AG04449 (cell line): ENCODE data around the gene FAM174A.

ENCODE experiments used
- CTCF ChIA-PET: fragments of 350-600 bp; formaldehyde crosslinking; extraction: SDS; loops from one replicate; lab custom pipeline; 2021; ENCODE audit warnings: antibody characterized with exemption; lab: Yijun Ruan, JAX
- POLR2A ChIA-PET: fragments of 400-600, 350-600 bp; formaldehyde crosslinking; extraction: SDS; loops from one replicate; lab custom pipeline; 2020; ENCODE audit warnings: antibody characterized with exemption, inconsistent platforms; lab: Yijun Ruan, JAX
- DNase-seq: peaks from one replicate; pipeline ENCODE4 v3.0.0-alpha.2; 2010; ENCODE audit warnings: low read depth, low spot score
- H3K4me3 ChIP-seq: 2 replicates; pipeline ENCODE4 v1.5.1; 2011; ENCODE audit warnings: low read depth, mild to moderate bottlenecking, control low read depth, low read length
- TF ChIP-seq, protein P1 (sequence below): IDR thresholded peaks from one replicate; pipeline ENCODE4 v1.5.1; 2011; ENCODE audit warnings: mild to moderate bottlenecking, moderate library complexity, low read length, control low read depth, inconsistent platforms; ENCODE audit not compliant: insufficient read depth; ENCODE audit errors: missing control alignments

FAM174A gene

GRCh38 chr5:100542086-100542485 lies 6.9 kb downstream of the FAM174A start:
- ChIA-PET CTCF (interaction anchor here (0.7 kb wide), 1 partner anchor 9 kb away, joined by 3 read pairs; no protein-coding TSS in a partner anchor), POLR2A (interaction anchor here (0.6 kb wide), 1 partner anchor 692 kb away, joined by 3 read pairs; no protein-coding TSS in a partner anchor)
- TF ChIP-seq, protein P1, sequence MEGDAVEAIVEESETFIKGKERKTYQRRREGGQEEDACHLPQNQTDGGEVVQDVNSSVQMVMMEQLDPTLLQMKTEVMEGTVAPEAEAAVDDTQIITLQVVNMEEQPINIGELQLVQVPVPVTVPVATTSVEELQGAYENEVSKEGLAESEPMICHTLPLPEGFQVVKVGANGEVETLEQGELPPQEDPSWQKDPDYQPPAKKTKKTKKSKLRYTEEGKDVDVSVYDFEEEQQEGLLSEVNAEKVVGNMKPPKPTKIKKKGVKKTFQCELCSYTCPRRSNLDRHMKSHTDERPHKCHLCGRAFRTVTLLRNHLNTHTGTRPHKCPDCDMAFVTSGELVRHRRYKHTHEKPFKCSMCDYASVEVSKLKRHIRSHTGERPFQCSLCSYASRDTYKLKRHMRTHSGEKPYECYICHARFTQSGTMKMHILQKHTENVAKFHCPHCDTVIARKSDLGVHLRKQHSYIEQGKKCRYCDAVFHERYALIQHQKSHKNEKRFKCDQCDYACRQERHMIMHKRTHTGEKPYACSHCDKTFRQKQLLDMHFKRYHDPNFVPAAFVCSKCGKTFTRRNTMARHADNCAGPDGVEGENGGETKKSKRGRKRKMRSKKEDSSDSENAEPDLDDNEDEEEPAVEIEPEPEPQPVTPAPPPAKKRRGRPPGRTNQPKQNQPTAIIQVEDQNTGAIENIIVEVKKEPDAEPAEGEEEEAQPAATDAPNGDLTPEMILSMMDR = no peak
- no peak overlapping the region for H3K4me3 ChIP-seq
- DNase-seq = no peak

GRCh38 chr5:100546001-100546400 lies 10.8 kb downstream of the FAM174A start:
- ChIA-PET POLR2A (no interaction called here), CTCF (no interaction called here)
- DNase-seq = no peak
- TF ChIP-seq, protein P1 = no peak
- no peak overlapping the region for H3K4me3 ChIP-seq

- ChIA-PET POLR2A (interaction anchor here (0.7 kb wide), 1 partner anchor 18 kb away, joined by 3 read pairs; no protein-coding TSS in a partner anchor), CTCF (interaction anchor here (1.5 kb wide), 1 partner anchor 8 kb away, joined by 3 read pairs; no protein-coding TSS in a partner anchor)
- H3K4me3 ChIP-seq = no peak overlapping the region
- DNase-seq = no peak
- TF ChIP-seq, protein P1 = no peak
Measured at GRCh38 chr5:100550531-100551051, 15.4 kb downstream of the FAM174A start.

GRCh38 chr5:100551183-100551582 lies 16.0 kb downstream of the FAM174A start:
- H3K4me3 ChIP-seq = no peak overlapping the region
- TF ChIP-seq, protein P1 = no peak
- DNase-seq = no peak
- POLR2A ChIA-PET = no interaction called here
- CTCF ChIA-PET = interaction anchor here (1.5 kb wide), 1 partner anchor 9 kb away, joined by 3 read pairs; no protein-coding TSS in a partner anchor

GRCh38 chr5:100553209-100553608 lies 18.0 kb downstream of the FAM174A start:
- ChIA-PET CTCF (no interaction called here), POLR2A (interaction anchor here (1.0 kb wide), 1 partner anchor 18 kb away, joined by 3 read pairs; the partner anchor contains the start of gene FAM174A)
- DNase-seq = no peak
- H3K4me3 ChIP-seq = no peak overlapping the region
- TF ChIP-seq, protein P1 = no peak

GRCh38 chr5:100560860-100561259 lies 25.7 kb downstream of the FAM174A start:
- ChIA-PET POLR2A (no interaction called here), CTCF (no interaction called here)
- no peak overlapping the region for H3K4me3 ChIP-seq
- no peak for DNase-seq
- TF ChIP-seq, protein P1 = no peak
